OCI-LY1 (cell line): Measurements from ENCODE around the gene TMEFF2.

Source experiments
- H2AFZ ChIP-seq: fragments of 200-600 bp; sonication (generic), shearing (Covaris generic); 2 replicates; pipeline ENCODE4 v1.6.0; 2014; ENCODE audit warnings: antibody characterized with exemption, mild to moderate bottlenecking, low read length
- H3F3A ChIP-seq: fragments of 200-600 bp; sonication (generic), shearing (Covaris generic); 2 replicates; pipeline ENCODE4 v1.6.0; 2014; ENCODE audit warnings: mild to moderate bottlenecking, antibody characterized with exemption, low read length, moderate library complexity; ENCODE audit not compliant: insufficient read depth
- H3K27ac ChIP-seq: fragments of 200-600 bp; sonication (generic); 2 replicates; pipeline ENCODE4 v1.5.1; 2014; ENCODE audit warnings: low read length, mixed run types, mild to moderate bottlenecking, low read depth; ENCODE audit not compliant: poor library complexity, severe bottlenecking
- H3K27me3 ChIP-seq: fragments of 200-600 bp; sonication (generic); 2 replicates; pipeline ENCODE4 v1.6.0; 2014; ENCODE audit warnings: antibody characterized with exemption, mild to moderate bottlenecking, low read length, moderate library complexity; ENCODE audit not compliant: insufficient read depth
- H3K36me3 ChIP-seq: fragments of 200-600 bp; sonication (generic); 2 replicates; pipeline ENCODE4 v1.6.1; 2014; ENCODE audit warnings: mild to moderate bottlenecking, antibody characterized with exemption, low read length, moderate library complexity, mixed read lengths; ENCODE audit not compliant: insufficient read depth
- H3K4me1 ChIP-seq: fragments of 200-600 bp; sonication (generic); 2 replicates; pipeline ENCODE4 v1.5.1; 2014; ENCODE audit warnings: mild to moderate bottlenecking, low read length, moderate library complexity; ENCODE audit not compliant: insufficient read depth, severe bottlenecking
- H3K4me2 ChIP-seq: fragments of 200-600 bp; sonication (generic), shearing (Covaris generic); 2 replicates; pipeline ENCODE4 v1.6.1; 2014; ENCODE audit warnings: low read length
- H3K4me3 ChIP-seq: fragments of 200-600 bp; sonication (generic); 2 replicates; pipeline ENCODE4 v1.5.1; 2014; ENCODE audit warnings: low read length, low read depth, mild to moderate bottlenecking, mixed read lengths; ENCODE audit not compliant: poor library complexity, severe bottlenecking
- H3K79me2 ChIP-seq: fragments of 200-600 bp; shearing (Covaris generic); 2 replicates; pipeline ENCODE4 v1.6.1; 2016; ENCODE audit warnings: mixed run types, low read length, mixed read lengths; ENCODE audit not compliant: insufficient read depth
- H3K9ac ChIP-seq: fragments of 200-600 bp; sonication (generic), shearing (Covaris generic); 2 replicates; pipeline ENCODE4 v1.6.1; 2014; ENCODE audit warnings: mild to moderate bottlenecking, low read length, mixed read lengths
- H3K9me2 ChIP-seq: fragments of 200-600 bp; sonication (generic), shearing (Covaris generic); 2 replicates; pipeline ENCODE4 v1.6.1; 2014; ENCODE audit warnings: low read depth, mild to moderate bottlenecking, low read length, mixed read lengths
- H3K9me3 ChIP-seq: fragments of 200-600 bp; shearing (Covaris generic); 2 replicates; pipeline ENCODE4 v1.6.1; 2014; ENCODE audit warnings: low read length, mixed read lengths
- H4K20me1 ChIP-seq: fragments of 200-600 bp; sonication (generic), shearing (Covaris generic); 2 replicates; pipeline ENCODE4 v1.6.0; 2016; ENCODE audit warnings: mild to moderate bottlenecking, low read length; ENCODE audit not compliant: insufficient read depth
- CTCF ChIP-seq: fragments of 200-600 bp; sonication (generic), shearing (Covaris generic); IDR thresholded peaks from 2 replicates; pipeline ENCODE4 v1.5.1; 2017; ENCODE audit warnings: mild to moderate bottlenecking, antibody characterized with exemption, low read length, moderate library complexity, mixed read lengths
- EZH2 ChIP-seq: fragments of 200-600 bp; sonication (generic), shearing (Covaris generic); IDR thresholded peaks from 2 replicates; pipeline ENCODE4 v1.8.0; 2017; ENCODE audit warnings: borderline replicate concordance, mixed run types, mild to moderate bottlenecking, antibody characterized with exemption, low read length, moderate library complexity, mixed read lengths

Gene TMEFF2

GRCh38 chr2:191968120-191968519, 226.6 kb downstream of the TMEFF2 start:
- TF ChIP-seq EZH2 (no peak), CTCF (no peak)
- H3K27ac ChIP-seq: no peak overlapping the region
- no peaks in the 10 kb centered on the region for H3K4me1 ChIP-seq
- H3K4me3 ChIP-seq: no peak overlapping the region
- H2AFZ ChIP-seq: no peak overlapping the region
- no peaks in the 10 kb centered on the region for H3F3A ChIP-seq
- H4K20me1 ChIP-seq: no peaks in the 10 kb centered on the region
- no peak overlapping the region for H3K4me2 ChIP-seq
- H3K79me2 ChIP-seq: no peaks in the 10 kb centered on the region
- H3K27me3 ChIP-seq: no peaks in the 10 kb centered on the region
- H3K9me3 ChIP-seq: no peaks in the 10 kb centered on the region
- no peaks in the 10 kb centered on the region for H3K36me3 ChIP-seq
- no peaks in the 10 kb centered on the region for H3K9me2 ChIP-seq
- no peak overlapping the region for H3K9ac ChIP-seq

- Histone ChIP-seq H3K4me1 (no peaks in the 10 kb centered on the region), H3F3A (no peaks in the 10 kb centered on the region), H4K20me1 (no peaks in the 10 kb centered on the region), H3K4me2 (no peak overlapping the region), H3K36me3 (no peaks in the 10 kb centered on the region), H3K9me2 (no peaks in the 10 kb centered on the region), H3K79me2 (no peaks in the 10 kb centered on the region), H3K9me3 (no peaks in the 10 kb centered on the region), H3K27ac (no peak overlapping the region), H3K27me3 (no peaks in the 10 kb centered on the region), H3K4me3 (no peak overlapping the region), H3K9ac (no peak overlapping the region), H2AFZ (no peak overlapping the region)
- TF ChIP-seq EZH2 (no peak), CTCF (no peak)
Measured at GRCh38 chr2:191965733-191966132, 229.0 kb downstream of the TMEFF2 start.

- H3K36me3 ChIP-seq: no peaks in the 10 kb centered on the region
- H3K27me3 ChIP-seq: no peaks in the 10 kb centered on the region
- H3K9ac ChIP-seq: no peak overlapping the region
- no peaks in the 10 kb centered on the region for H3F3A ChIP-seq
- TF ChIP-seq CTCF (no peak), EZH2 (no peak)
- no peak overlapping the region for H3K27ac ChIP-seq
- no peaks in the 10 kb centered on the region for H3K79me2 ChIP-seq
- H2AFZ ChIP-seq: no peak overlapping the region
- H4K20me1 ChIP-seq: no peaks in the 10 kb centered on the region
- no peaks in the 10 kb centered on the region for H3K4me1 ChIP-seq
- H3K4me3 ChIP-seq: no peak overlapping the region
- H3K9me3 ChIP-seq: no peaks in the 10 kb centered on the region
- no peaks in the 10 kb centered on the region for H3K9me2 ChIP-seq
- H3K4me2 ChIP-seq: no peak overlapping the region
Measured at GRCh38 chr2:191961556-191961955, 233.2 kb downstream of the TMEFF2 start.
